Cardiac fibroblast (primary cell): Measurements from ENCODE around the gene ANKRD33B.
"Not testable (repeated sequence)": the region's sequence is repeated elsewhere in the genome, so short reads cannot be mapped to it uniquely, and the experiment has no call there.

Experiments
- DNase-seq, 2 donors: peaks; one replicate each; pipeline versions ENCODE4 v3.0.0 to v3.0.0-alpha.2; 2010; ENCODE audit warnings: low read depth in 2 of 2
- H3K4me3 ChIP-seq, 2 donors: replicated peaks in 1 of 2; 1 replicate in 1 of 2; 2 replicates in 1 of 2; pipeline ENCODE4 v1.5.1; 2011; ENCODE audit warnings: low read depth in 2 of 2, low read length in 2 of 2, mild to moderate bottlenecking in 2 of 2, moderate library complexity in 1 of 2
- CTCF ChIP-seq: IDR thresholded peaks from one replicate; pipeline ENCODE4 v1.5.1; 2011; ENCODE audit warnings: low read depth, mild to moderate bottlenecking, low read length, inconsistent platforms

Gene ANKRD33B

GRCh38 chr5:10563945-10564837 is at the start of gene ANKRD33B:
Gene ANKRD33B (plus strand): TSS chr5:10564070. CDS start chr5:10564468, 398 bp downstream.
- TF ChIP-seq CTCF, result no peak
- peak; percentile 53 to 72 for DNase-seq

DNA sequence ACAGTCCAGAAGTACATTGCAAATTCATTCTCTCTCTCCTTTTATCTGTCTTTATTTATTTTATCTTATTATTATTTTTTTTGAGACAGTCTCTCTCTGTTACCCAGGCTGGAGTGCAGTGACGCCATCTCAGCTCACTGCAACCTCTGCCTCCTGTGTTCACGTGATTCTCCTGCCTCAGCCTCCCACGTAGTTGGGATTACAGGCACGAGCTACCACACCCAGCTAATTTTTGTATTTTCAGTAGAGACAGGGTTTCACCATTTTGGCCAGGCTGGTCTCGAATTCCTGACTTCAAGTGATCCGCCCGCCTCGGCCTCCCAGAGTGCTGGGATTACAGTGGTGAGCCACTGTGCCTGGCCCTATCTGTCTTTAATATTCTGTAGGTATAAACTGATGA is 49.3 kb upstream of the ANKRD33B start:
- H3K4me3 ChIP-seq, DNase-seq: not testable (repeated sequence)

More at GRCh38 chr5:10563945-10564837, at the start of gene ANKRD33B:
- H3K4me3 ChIP-seq, result peak within 1 kb of the TSS; percentile 68 to 85

GRCh38 chr5:10515492-10515891 is 48.4 kb upstream of the ANKRD33B start:
- DNase-seq, result no peak
- TF ChIP-seq CTCF, result no peak
- no peak overlapping the region for H3K4me3 ChIP-seq

GRCh38 chr5:10518347-10518746 is 45.5 kb upstream of the ANKRD33B start:
- peak; percentile 59 to 62 for DNase-seq
- TF ChIP-seq CTCF, result no peak
- no peak overlapping the region for H3K4me3 ChIP-seq

DNA sequence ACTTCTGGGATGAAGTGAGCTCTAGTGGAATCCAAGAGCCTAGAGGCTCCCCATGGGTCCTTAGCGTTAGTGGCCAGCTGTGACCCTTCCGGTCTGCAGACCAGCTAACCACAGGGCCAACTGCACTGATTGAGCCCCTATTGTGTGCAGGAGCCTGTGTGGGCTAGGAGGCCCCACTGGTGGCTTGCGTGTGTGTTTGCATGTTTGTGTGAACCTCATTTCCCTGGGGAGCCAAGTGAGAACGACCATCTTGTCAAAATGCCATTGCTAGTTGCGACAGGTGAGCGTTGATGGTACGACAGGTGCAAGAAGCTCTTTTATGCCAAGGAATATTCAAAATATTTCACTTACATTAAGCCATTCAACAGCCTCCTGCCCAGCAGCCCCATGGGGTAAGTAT is 44.1 kb upstream of the ANKRD33B start:
- no peak for TF ChIP-seq CTCF
- H3K4me3 ChIP-seq, result no peak overlapping the region
- no peak for DNase-seq

GRCh38 chr5:10520706-10521105 is 43.2 kb upstream of the ANKRD33B start:
- TF ChIP-seq CTCF, result no peak
- no peak overlapping the region for H3K4me3 ChIP-seq
- DNase-seq, result peak; percentile 45 to 55

GRCh38 chr5:10521466-10522223 is 42.2 kb upstream of the ANKRD33B start:
- TF ChIP-seq CTCF, result peak; percentile 63
- H3K4me3 ChIP-seq, result no peak overlapping the region
- DNase-seq, result no peak
